ENCODE measurements around the gene RHOF.
A peak's percentile ranks its signal among the peaks of the same experiment; 100 is the strongest.

The RHOF gene

DNA sequence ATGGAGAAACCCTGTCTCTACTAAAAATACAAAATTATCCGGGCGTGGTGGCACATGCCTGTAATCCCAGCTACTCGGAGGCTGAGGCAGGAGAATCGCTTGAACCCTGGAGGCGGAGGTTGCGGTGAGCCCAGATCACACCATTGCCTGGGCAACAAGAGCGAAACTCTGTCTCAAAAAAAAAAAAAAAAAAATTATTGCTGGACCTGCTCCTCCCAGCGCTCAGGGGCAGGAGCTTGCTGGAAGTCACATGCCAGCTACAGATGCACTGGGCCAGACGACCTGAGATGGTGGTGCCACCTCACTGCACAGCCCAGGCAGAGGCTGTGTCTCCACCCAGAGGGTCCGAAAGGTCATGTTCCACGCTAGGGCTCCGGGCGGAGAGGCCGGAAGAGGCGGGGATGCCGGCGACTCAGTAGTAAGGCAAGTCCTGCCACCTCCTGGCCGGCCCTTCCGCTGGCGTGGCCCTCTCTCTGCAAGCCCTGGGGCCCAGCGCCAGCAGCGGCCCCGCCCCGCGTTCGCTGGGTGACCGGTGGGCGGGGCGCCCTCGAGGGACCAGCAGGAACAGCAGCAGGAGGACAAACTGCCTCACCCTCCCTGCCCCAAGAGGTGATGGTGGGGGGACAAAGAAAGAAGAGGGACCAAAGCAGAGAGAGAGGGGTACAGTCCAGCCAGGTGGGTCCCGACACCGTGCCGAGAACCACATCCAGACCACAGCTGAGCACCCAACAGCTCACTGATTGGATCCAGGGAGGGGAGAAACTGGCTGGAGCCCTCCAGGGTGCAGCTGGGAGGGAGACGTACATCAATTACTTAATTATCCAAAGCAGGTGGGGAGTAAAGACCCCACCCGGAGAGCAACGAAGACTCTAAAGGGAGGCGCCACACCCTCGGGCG lies 3.6 kb upstream of the RHOF start:
- 0 out of 2 replicates have a peak, but pooled peaks have one; percentile 32 for TF ChIP-seq GLIS3 (CRISPR knock-in tag; IDR thresholded peaks at IDR 0.05)
- TF ChIP-seq, protein P1, sequence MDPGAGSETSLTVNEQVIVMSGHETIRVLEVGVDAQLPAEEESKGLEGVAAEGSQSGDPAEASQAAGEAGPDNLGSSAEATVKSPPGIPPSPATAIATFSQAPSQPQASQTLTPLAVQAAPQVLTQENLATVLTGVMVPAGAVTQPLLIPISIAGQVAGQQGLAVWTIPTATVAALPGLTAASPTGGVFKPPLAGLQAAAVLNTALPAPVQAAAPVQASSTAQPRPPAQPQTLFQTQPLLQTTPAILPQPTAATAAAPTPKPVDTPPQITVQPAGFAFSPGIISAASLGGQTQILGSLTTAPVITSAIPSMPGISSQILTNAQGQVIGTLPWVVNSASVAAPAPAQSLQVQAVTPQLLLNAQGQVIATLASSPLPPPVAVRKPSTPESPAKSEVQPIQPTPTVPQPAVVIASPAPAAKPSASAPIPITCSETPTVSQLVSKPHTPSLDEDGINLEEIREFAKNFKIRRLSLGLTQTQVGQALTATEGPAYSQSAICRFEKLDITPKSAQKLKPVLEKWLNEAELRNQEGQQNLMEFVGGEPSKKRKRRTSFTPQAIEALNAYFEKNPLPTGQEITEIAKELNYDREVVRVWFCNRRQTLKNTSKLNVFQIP (CRISPR knock-in tag; IDR thresholded peaks at IDR 0.05; ENCODE audit: borderline replicate concordance, low read depth), result no peak
- ATAC-seq, result peak; percentile 45

DNA sequence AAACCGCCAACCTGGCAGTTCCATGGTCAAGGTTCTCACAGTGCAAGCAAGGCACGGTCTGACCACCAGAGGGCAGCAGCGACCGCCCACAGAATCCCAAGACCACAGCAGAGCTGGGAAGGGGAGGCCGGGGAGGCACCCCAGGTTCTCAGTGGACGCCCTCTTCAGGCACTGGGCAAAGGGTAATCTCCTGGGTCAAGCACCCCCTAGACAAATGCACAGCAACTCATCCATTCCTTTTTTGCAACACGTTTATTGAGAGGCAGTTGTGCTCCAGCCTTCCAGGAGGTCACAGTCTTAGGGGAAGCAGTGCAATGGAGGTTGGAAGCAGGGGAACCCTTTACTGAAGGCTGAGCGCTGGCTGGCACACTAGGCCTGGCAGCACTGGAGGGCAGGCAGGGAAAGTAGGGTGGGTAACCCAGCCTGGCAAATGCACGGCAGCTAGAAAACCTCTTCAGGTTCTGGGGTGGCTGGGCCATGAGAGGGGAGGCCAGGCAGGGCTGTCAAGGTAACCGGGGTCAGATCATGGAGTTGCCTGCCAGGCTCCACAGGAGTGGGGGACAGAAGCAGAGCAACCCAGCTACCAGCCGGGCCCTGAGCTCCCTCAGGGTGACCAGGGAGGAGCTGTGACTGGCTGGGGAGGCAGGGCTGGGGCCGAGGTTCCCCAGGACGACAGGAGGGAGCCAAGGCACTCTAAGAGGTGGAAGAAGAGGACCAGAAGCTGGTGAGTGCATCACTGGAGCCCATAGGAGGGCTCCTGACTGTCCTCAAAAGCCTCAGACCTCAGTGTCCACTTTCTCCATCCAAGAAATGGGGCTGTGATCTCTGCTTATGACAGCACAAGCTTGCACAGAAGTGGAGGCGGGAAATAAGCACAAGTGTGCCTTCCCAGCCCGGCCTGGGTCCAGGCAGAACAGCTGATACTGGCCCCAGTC lies 1.8 kb upstream of the RHOF start:
- TF ChIP-seq ZFP3 (CRISPR knock-in tag; IDR thresholded peaks at IDR 0.05), result peak; percentile 72; the same call in 1 of the 2 replicates
- TF ChIP-seq CSDC2 (CRISPR knock-in tag; IDR thresholded peaks at IDR 0.05), result no peak
- TF ChIP-seq GLIS3 (CRISPR knock-in tag; IDR thresholded peaks at IDR 0.05), result no peak
- peak; percentile 61 for ATAC-seq

DNA sequence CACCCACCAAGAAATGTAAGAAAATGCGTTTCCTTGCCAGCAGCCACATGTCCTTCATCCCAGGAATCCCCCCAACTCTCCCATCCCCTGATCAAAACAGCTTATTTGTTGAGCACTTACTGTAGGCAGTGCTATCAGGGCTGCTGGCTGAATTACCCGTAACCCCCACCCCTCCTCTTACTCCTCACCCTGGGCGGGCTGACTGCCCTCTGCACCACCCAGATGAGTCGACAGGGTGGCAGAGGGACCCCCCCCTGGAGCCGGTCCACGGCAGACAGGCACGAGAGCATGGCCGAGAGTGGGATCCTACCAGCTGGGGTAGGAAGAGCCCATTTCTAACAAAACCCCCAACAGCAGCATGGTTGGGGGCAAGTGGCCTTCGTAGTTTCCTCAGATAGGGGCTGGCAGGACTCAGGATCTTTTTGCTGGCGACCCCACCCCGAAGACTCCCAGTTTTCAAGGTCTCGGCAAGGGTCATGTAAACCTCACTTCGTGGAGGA lies 1.1 kb upstream of the RHOF start:
- TF ChIP-seq GLIS3 (CRISPR knock-in tag; IDR thresholded peaks at IDR 0.05), result peak; percentile 15; the same call in 1 of the 2 replicates
- no peak for TF ChIP-seq ISL1 (CRISPR knock-in tag; IDR thresholded peaks at IDR 0.05)
- ATAC-seq, result peak; percentile 23

DNA sequence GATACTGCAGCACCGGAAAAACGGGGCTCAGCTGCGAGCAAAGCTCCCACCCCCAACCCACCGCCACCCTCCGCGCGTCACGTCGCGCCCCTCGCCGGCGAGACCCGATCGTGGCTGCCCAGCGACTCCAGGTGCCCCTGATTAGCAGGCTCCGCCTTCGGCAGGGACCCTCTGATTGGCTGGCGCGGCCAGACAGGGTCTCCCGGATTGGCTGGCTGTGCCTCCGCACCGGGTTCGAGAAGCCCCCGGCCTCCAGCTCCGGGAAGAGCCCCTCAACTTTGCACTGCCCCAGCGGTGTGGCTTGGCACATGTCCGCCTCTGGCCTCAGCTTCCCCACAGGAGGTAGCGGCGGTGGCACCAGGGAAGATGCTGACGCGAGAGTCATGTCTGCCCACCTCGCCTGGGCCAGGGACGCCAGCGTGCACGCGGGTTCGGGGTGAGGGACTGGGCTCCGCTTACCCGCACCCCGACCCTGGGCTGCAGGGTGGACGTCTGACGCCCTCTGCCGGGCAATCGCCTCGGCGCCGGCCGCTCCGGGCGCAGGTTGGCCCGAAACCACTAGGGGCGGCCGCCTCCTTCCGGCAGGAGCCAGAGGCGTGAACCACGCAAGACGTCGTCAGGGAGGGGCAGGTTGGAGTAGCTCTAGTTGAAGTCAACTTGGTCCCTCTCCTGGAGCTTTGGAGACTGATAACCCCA lies 498 bp upstream of the RHOF start:
- peak; percentile 78 for ATAC-seq
- TF ChIP-seq ARNTL (CRISPR knock-in tag; IDR thresholded peaks at IDR 0.05; ENCODE audit: borderline replicate concordance, low read depth), result no peak
- TF ChIP-seq ZNF8 (CRISPR knock-in tag; IDR thresholded peaks at IDR 0.05), result no peak
- 0 out of 2 replicates have a peak, but pooled peaks have one; percentile 40 for TF ChIP-seq RARB (CRISPR knock-in tag; IDR thresholded peaks at IDR 0.05)

DNA sequence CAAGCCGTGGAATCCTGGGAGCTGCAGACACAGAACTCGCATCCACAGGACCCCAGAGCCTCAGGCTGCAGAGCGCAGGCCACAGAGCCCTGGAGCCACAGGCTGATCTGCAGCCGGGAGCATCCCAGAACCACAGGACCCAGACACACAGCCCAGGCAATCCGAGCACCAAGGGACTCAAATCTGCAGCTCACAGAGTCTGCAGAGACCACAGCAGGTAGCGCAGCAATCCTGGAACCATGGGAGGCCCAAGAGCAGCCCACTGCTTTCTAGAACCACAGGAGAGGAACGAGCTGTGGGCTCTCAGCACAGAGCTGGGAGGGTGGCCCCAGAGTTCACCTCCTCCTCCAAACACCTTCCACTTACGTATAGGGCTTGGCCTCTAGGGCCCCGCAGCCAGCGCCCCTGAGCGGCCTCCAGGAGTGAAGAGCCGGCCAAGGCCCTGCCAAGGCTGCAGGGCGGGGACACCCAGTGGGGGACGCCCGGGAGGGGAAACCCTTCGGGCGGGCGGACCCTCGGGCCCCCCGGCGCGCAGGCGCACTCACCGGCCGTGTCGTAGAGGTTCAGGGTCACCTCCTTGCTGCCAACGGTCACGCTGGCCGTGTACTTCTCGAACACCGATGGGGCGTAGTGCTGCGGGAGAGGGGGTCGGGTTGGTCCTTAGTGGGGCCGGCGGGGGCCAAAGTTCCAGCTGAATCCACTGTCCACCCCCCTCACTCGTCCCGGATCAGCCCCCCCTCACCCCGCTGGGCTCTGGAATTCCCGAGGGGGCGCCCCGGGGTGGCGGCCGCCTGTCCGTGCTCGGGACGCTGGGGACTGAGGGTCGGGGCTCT lies 665 bp downstream of the RHOF start:
- ATAC-seq, result no peak
- TF ChIP-seq RARB (CRISPR knock-in tag; IDR thresholded peaks at IDR 0.05), result no peak

DNA sequence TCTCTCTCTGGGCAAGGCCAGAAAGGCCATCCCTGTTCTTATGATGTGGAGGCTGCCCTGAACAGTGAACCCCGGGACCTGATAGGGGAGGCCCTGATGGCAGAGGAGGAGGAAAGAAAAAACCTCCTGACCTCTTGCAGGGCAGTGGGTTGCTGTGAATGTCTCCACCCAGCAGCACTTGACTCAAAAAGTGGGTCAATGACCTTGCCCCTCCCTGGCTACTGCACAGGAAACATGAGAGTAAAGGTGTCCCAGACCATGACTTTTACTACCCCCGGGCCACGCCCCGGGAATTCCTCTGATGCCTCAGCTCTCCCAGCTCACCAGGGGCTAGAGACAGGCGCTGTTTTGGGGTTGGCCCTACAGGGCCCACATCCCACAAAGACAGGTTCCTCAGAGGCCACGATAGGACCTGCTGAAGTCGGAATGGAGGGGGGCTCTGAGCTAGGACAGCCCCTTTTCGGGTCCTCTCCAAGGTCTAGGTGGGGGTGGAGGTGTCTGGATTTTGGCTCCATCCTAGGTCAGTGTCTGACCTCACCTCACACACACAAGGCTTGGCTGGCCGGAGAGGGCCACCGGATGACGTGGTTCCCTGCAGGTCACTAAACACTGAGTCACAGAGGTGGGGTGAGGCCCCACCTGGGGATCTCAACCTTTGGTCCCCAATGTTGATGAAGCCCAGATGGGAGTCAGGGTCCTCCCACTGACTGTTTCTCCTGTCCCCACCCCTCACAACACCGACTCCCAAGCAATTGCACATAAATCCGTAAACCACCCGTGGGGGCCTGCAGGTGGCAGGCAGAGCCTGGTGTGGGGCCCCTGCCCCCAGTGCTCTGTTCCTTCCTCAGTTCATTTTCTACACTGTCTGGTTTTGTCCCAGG lies 1.6 kb downstream of the RHOF start:
- no peak for ATAC-seq
- no peak for TF ChIP-seq SNAI2 (CRISPR knock-in tag; IDR thresholded peaks at IDR 0.05)
- TF ChIP-seq ISL1 (CRISPR knock-in tag; IDR thresholded peaks at IDR 0.05), result no peak
- no peak for TF ChIP-seq TCF4 (CRISPR knock-in tag; IDR thresholded peaks at IDR 0.05; ENCODE audit: borderline replicate concordance)
- no peak for TF ChIP-seq ZNF8 (CRISPR knock-in tag; IDR thresholded peaks at IDR 0.05)
- TF ChIP-seq, protein P1 (CRISPR knock-in tag; IDR thresholded peaks at IDR 0.05; ENCODE audit: borderline replicate concordance, low read depth), result no peak
- no peak for TF ChIP-seq TOX (CRISPR knock-in tag; IDR thresholded peaks at IDR 0.05; ENCODE audit: borderline replicate concordance)
- no peak for TF ChIP-seq GLIS3 (CRISPR knock-in tag; IDR thresholded peaks at IDR 0.05)
- no peak for TF ChIP-seq CSDC2 (CRISPR knock-in tag; IDR thresholded peaks at IDR 0.05)
- TF ChIP-seq, protein P2, sequence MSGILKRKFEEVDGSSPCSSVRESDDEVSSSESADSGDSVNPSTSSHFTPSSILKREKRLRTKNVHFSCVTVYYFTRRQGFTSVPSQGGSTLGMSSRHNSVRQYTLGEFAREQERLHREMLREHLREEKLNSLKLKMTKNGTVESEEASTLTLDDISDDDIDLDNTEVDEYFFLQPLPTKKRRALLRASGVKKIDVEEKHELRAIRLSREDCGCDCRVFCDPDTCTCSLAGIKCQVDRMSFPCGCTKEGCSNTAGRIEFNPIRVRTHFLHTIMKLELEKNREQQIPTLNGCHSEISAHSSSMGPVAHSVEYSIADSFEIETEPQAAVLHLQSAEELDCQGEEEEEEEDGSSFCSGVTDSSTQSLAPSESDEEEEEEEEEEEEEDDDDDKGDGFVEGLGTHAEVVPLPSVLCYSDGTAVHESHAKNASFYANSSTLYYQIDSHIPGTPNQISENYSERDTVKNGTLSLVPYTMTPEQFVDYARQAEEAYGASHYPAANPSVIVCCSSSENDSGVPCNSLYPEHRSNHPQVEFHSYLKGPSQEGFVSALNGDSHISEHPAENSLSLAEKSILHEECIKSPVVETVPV (CRISPR knock-in tag; IDR thresholded peaks at IDR 0.05), result no peak
- TF ChIP-seq, protein P3, sequence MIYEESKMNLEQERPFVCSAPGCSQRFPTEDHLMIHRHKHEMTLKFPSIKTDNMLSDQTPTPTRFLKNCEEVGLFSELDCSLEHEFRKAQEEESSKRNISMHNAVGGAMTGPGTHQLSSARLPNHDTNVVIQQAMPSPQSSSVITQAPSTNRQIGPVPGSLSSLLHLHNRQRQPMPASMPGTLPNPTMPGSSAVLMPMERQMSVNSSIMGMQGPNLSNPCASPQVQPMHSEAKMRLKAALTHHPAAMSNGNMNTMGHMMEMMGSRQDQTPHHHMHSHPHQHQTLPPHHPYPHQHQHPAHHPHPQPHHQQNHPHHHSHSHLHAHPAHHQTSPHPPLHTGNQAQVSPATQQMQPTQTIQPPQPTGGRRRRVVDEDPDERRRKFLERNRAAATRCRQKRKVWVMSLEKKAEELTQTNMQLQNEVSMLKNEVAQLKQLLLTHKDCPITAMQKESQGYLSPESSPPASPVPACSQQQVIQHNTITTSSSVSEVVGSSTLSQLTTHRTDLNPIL (CRISPR knock-in tag; IDR thresholded peaks at IDR 0.05; ENCODE audit: low read depth), result no peak
- no peak for TF ChIP-seq ZFP30 (CRISPR knock-in tag; IDR thresholded peaks at IDR 0.05)
- TF ChIP-seq RARB (CRISPR knock-in tag; IDR thresholded peaks at IDR 0.05), result no peak
- TF ChIP-seq, protein P4, sequence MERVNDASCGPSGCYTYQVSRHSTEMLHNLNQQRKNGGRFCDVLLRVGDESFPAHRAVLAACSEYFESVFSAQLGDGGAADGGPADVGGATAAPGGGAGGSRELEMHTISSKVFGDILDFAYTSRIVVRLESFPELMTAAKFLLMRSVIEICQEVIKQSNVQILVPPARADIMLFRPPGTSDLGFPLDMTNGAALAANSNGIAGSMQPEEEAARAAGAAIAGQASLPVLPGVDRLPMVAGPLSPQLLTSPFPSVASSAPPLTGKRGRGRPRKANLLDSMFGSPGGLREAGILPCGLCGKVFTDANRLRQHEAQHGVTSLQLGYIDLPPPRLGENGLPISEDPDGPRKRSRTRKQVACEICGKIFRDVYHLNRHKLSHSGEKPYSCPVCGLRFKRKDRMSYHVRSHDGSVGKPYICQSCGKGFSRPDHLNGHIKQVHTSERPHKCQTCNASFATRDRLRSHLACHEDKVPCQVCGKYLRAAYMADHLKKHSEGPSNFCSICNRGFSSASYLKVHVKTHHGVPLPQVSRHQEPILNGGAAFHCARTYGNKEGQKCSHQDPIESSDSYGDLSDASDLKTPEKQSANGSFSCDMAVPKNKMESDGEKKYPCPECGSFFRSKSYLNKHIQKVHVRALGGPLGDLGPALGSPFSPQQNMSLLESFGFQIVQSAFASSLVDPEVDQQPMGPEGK (CRISPR knock-in tag; IDR thresholded peaks at IDR 0.05; ENCODE audit: borderline replicate concordance), result no peak
- TF ChIP-seq ZFP3 (CRISPR knock-in tag; IDR thresholded peaks at IDR 0.05), result no peak

Measured in SK-N-SH treated with all-trans-retinoic acid at 6 μM for 48 hours (cell line).